Measurements from ENCODE around the gene BRDT. TPM values are rescaled to one million over a fixed set of nuclear protein-coding genes. Genes with fewer than 3 reads are reported as not detected.

BRDT gene
- total and polyA plus RNA-seq, 12 donors: not detected

DNA sequence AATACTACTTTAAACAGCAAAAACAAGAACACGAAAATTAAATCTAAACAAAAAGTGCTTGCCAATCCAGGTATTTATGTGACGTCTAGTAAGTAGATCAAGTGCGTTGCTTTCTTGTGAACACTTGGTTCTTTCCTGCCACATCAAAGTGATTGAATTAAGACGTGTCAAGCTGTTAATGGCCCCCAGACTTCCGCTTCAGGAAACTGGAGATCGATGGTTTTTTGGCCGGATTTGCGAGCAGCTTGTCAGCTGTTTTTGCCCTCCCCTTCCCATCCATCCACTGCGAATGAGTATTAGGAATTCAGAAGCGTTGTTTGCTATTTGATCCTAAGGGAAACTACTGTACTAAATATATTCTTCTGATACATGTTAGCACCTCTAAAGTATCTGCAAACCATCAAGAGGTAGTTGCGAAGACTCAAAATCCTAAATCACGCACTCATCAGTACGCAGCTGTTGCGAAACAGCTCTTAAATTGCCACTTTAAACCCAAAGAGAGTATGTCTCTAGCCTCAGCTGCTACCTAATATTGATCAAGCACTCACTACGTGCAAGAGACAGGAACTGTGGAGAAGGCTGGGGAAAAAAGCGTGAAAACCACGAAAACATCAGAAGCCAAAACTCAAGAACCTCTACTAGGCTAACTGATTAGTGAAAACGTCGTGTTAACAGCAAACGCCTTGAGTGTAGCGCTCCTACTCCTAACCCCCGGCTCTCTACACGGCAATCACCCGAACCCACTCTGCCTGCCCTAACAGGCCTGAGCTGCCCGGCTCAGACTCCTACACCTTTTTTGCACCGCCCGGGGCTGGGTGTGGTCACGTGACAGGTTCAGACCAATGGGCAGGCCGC is 473 bp upstream of the BRDT start:
- H3K27me3 ChIP-seq: no peaks in the 10 kb centered on the region
- no peak overlapping the region for H3K27ac ChIP-seq
- no peaks in the 10 kb centered on the region for H3K4me1 ChIP-seq (replicated peaks in 1 of 2)
- WGBS, 4 donors: 74 to 81% (median 80%) methylated on average over 29 of the region's 29 CpGs
- no peak for DNase-seq
- intact Hi-C loops (cut with DNase I): loop anchor here in 1 of 2 donors (10.0 kb wide), 1 partner anchor 146 kb away; no protein-coding TSS in a partner anchor
- no peak overlapping the region for H3K4me3 ChIP-seq
- H3K9me3 ChIP-seq (replicated peaks in 1 of 3): no peaks in the 10 kb centered on the region
- no peaks in the 10 kb centered on the region for H3K36me3 ChIP-seq (replicated peaks in 1 of 2)
- TF ChIP-seq, protein P1, sequence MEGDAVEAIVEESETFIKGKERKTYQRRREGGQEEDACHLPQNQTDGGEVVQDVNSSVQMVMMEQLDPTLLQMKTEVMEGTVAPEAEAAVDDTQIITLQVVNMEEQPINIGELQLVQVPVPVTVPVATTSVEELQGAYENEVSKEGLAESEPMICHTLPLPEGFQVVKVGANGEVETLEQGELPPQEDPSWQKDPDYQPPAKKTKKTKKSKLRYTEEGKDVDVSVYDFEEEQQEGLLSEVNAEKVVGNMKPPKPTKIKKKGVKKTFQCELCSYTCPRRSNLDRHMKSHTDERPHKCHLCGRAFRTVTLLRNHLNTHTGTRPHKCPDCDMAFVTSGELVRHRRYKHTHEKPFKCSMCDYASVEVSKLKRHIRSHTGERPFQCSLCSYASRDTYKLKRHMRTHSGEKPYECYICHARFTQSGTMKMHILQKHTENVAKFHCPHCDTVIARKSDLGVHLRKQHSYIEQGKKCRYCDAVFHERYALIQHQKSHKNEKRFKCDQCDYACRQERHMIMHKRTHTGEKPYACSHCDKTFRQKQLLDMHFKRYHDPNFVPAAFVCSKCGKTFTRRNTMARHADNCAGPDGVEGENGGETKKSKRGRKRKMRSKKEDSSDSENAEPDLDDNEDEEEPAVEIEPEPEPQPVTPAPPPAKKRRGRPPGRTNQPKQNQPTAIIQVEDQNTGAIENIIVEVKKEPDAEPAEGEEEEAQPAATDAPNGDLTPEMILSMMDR (IDR thresholded peaks at IDR 0.05): no peak
- TF ChIP-seq POLR2A (IDR thresholded peaks at IDR 0.05): no peak

DNA sequence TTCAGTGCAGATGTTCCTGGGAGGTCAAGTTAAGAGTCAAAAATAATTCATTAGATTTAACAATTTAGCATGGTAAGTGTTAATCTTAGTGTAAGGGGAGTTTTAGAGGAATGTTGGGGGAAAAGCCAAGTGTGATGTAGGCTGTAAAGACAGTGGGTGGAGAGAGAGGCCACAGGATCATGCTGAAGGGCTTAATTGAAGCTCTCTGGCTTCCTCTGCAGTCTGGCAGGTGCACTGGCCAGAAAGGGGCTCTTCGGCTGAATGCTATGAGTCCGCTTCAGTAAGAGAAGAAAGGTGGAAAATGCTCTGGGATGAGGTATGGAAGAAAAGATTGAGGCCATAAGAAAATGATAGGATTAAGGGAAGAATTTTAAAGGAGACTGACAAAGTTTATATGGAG is 3.0 kb downstream of the BRDT start:
- intact Hi-C loops (cut with DNase I): no loop called here
- H3K4me1 ChIP-seq (replicated peaks in 1 of 2): no peaks in the 10 kb centered on the region
- WGBS, 4 donors: 43 to 72% (median 58%) methylated on average over 2 of the region's 2 CpGs
- no peak for TF ChIP-seq POLR2A (IDR thresholded peaks at IDR 0.05)
- TF ChIP-seq, protein P1 (IDR thresholded peaks at IDR 0.05): no peak
- H3K36me3 ChIP-seq (replicated peaks in 1 of 2): no peaks in the 10 kb centered on the region
- DNase-seq: no peak
- H3K27me3 ChIP-seq: no peaks in the 10 kb centered on the region
- no peaks in the 10 kb centered on the region for H3K9me3 ChIP-seq (replicated peaks in 1 of 3)
- H3K27ac ChIP-seq: no peak overlapping the region
- H3K4me3 ChIP-seq: no peak overlapping the region

DNA sequence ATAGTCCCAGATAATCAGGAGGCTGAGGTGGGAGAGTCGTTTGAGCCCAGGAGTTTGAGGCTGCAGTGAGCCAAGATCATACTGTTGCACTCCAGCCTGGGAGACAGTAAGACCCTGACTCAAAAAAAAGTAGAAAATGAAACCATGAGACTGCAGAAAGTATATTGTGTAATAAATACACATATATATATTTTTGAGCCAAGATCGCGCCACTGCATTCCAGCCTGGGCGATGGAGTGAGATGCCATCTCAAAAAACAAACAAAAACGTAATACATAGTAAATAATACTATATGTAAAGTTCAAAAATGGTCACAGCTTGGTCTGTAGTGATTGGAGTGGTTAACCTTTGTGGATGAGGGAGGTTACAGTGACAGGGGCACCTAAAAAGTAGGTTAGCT is 9.7 kb downstream of the BRDT start:
- intact Hi-C loops (cut with DNase I): no loop called here
- Histone ChIP-seq H3K4me3 (no peak overlapping the region), H3K27ac (no peak overlapping the region), H3K4me1 (replicated peaks in 1 of 2) (no peaks in the 10 kb centered on the region), H3K36me3 (replicated peaks in 1 of 2) (no peaks in the 10 kb centered on the region), H3K9me3 (replicated peaks in 1 of 3) (no peaks in the 10 kb centered on the region), H3K27me3 (no peaks in the 10 kb centered on the region)
- 82 to 89% (median 85%) methylated on average over 5 of the region's 5 CpGs for WGBS, 4 donors
- no peak for DNase-seq
- no peak for TF ChIP-seq POLR2A (IDR thresholded peaks at IDR 0.05)
- TF ChIP-seq, protein P1 (IDR thresholded peaks at IDR 0.05): no peak

DNA sequence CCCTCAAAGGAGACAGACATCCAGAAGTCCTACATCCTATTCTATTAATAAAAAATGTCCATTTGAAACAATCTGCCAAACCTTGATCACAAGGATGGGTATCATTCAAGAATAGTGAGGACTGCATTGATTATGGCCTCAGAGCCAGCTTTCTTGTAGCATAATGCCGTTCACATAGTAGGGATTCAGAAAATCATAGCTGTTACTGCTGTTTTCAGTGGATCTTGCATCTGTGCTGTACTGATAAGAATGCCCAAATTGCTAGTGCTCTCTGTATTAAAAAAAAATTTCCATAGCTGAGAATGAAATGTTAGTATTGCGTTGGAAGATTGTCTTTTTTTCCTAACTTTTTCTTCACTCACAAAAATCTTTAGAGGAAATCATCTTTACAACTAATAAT is 19.1 kb downstream of the BRDT start:
- intact Hi-C loops (cut with DNase I): no loop called here
- H3K9me3 ChIP-seq (replicated peaks in 1 of 3): no peaks in the 10 kb centered on the region
- no peak for TF ChIP-seq POLR2A (IDR thresholded peaks at IDR 0.05)
- TF ChIP-seq, protein P1 (IDR thresholded peaks at IDR 0.05): no peak
- no peaks in the 10 kb centered on the region for H3K4me1 ChIP-seq (replicated peaks in 1 of 2)
- H3K27ac ChIP-seq: no peak overlapping the region
- no peak for DNase-seq
- H3K4me3 ChIP-seq: no peak overlapping the region
- no peaks in the 10 kb centered on the region for H3K36me3 ChIP-seq (replicated peaks in 1 of 2)
- WGBS, 4 donors: 79 to 88% (median 81%) methylated on average over 2 of the region's 2 CpGs
- no peaks in the 10 kb centered on the region for H3K27me3 ChIP-seq
